ENCODE measurements around the gene MAEA.

GRCh38 chr4:1346781-1347409 is 57.2 kb downstream of the MAEA start, which contains the start of gene UVSSA:
- TF ChIP-seq, protein P1, sequence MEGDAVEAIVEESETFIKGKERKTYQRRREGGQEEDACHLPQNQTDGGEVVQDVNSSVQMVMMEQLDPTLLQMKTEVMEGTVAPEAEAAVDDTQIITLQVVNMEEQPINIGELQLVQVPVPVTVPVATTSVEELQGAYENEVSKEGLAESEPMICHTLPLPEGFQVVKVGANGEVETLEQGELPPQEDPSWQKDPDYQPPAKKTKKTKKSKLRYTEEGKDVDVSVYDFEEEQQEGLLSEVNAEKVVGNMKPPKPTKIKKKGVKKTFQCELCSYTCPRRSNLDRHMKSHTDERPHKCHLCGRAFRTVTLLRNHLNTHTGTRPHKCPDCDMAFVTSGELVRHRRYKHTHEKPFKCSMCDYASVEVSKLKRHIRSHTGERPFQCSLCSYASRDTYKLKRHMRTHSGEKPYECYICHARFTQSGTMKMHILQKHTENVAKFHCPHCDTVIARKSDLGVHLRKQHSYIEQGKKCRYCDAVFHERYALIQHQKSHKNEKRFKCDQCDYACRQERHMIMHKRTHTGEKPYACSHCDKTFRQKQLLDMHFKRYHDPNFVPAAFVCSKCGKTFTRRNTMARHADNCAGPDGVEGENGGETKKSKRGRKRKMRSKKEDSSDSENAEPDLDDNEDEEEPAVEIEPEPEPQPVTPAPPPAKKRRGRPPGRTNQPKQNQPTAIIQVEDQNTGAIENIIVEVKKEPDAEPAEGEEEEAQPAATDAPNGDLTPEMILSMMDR (IDR thresholded peaks at IDR 0.05), result no peak
- TF ChIP-seq EZH2 (IDR thresholded peaks at IDR 0.05), result no peak
